ENCODE data around the gene ULK4.

The ULK4 gene

GRCh38 chr3:41441568-41441967 is 520.3 kb downstream of the ULK4 start:
- DNase-seq (ENCODE audit: low spot score): no peak

- DNase-seq (ENCODE audit: low spot score): no peak
Measured at GRCh38 chr3:41441139-41441538, 520.8 kb downstream of the ULK4 start.

- no peak for DNase-seq (ENCODE audit: low spot score)
Measured at GRCh38 chr3:41436983-41437382, 524.9 kb downstream of the ULK4 start.

DNA sequence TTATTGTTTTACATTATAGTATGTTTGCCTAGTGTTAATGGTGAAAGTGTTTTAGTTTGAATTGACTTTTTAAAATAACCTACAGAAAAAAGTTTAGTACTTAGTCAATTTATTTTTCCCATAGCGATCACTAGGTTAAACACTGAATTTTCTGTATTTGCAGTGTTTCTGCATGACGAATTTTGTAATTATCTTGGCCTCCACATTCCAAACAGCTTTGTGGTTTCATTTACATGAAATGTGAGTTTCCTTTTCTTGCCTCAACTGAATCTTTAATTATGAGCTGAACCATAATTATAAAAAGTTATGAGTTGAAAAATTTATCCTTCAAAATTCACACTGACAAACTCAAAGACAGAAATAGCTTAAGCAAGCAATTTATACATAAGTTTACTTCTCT is 527.1 kb downstream of the ULK4 start:
- no peak for DNase-seq (ENCODE audit: low spot score)

- DNase-seq (ENCODE audit: low spot score): no peak
Measured at GRCh38 chr3:41431386-41431785, 530.5 kb downstream of the ULK4 start.

GRCh38 chr3:41430886-41431285 is 531.0 kb downstream of the ULK4 start:
- DNase-seq (ENCODE audit: low spot score): no peak

DNA sequence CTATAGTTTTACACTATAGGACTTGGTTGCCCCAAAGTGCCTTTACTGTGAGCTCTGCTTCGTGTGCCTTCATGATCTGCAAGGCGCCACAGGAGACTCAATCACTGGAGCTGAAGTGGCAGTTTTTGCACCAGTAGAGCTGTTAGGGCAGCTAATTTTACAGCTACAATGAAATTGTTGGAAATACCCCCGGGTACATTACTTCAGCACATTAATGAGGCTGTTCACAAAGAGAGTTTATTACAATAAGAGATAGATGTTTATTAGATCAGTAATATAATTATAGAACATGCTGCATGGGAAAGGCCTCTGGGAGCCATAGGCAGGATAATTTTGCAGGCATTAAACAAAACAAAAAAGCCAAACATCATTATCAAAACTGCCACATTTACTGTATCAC is 531.5 kb downstream of the ULK4 start:
- DNase-seq (ENCODE audit: low spot score): no peak

DNA sequence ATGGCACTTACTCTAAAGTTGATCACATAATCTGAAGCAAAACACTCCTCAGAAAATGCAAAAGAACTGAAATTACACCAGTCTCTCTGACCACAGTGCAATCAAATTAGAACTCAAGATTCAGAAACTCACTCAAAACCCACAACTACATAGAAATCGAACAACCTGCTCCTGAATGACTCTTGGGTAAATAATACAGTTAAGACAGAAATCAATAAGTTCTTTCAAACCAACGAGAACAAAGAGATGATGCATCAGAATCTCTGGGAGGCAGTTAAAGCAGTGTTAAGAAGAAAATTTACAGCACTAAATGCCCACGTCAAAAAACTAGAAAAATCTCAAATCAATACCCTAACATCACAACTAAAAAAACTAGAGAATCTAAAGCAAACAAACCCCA is 535.4 kb downstream of the ULK4 start:
- no peak for DNase-seq (ENCODE audit: low spot score)

GRCh38 chr3:41424543-41425300 is 537.2 kb downstream of the ULK4 start:
- no peak for DNase-seq (ENCODE audit: low spot score)

- DNase-seq (ENCODE audit: low spot score): no peak
Measured at GRCh38 chr3:41419809-41420208, 542.1 kb downstream of the ULK4 start.

DNA sequence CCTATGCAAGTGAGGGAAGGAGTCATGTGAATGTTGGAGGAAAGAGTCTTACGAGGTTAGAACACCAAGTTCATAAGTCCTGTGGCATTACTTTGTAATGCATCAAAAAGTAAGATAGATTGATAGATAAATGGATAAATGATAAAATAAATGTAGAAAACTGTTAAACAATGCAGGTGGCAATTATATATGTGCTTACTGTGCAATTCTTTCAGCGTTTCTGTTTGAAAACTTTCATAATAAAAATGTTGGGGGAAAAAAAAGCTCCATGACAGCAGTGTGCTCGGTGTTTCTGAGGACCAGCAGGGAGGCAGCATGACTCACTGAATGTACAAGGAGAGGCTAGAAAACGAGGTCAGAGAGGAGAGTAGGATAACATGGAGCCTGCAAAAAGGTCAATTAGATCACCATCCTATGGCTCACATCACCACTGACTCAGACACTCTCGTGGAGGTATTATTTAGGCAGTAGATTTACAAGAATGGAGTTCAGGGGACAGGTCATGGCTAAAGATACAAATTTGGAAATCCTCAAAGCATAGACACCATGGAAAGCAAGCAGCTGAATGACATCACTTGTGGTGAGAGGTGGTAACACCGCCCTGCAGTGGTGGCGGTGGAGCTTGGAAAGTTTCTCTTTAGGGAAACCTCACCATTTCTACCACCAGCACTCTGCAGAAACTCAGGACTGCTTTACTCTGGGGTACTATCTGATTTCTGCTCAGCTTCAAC is 542.8 kb downstream of the ULK4 start:
- DNase-seq (ENCODE audit: low spot score): no peak

DNA sequence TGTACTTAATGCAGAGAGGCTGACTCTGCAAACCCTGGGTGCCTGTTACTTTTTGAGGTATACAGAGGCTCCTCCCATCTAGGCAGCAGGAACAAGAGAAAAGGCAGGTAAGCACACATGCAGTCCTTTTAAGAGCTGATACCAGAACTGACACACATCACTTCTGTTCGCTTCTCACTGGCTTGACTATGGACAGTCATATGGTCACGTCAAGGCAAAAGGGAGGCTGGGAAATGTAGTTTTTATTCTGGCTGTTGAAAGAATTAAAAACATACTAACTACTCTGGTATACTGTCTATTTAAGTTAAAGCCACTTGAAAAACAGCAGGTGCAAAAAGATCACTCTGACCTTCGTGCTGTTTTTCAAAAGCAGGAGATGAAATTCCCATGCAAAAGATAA is 544.3 kb downstream of the ULK4 start:
- no peak for DNase-seq (ENCODE audit: low spot score)

DNA sequence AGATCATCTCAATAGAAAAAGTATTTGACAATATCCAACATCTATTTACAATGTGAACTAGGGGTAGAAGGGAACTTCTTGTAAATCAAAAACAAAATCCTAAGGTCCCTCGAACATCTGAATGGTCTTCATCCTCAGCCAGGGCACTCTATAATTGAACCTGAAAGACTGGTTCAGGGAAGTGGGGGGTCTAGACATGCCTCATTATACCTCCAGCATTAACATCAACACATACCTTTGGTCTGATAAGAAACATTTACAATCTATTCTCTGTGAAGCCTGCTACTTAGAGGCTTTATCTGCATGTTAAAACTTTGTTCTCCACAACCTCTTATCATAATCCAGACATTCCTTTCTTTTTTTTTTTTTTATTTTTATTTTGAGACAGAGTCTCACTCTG is 550.8 kb downstream of the ULK4 start:
- no peak for DNase-seq (ENCODE audit: low spot score)

GRCh38 chr3:41405466-41405865 is 556.4 kb downstream of the ULK4 start:
- no peak for DNase-seq (ENCODE audit: low spot score)

DNA sequence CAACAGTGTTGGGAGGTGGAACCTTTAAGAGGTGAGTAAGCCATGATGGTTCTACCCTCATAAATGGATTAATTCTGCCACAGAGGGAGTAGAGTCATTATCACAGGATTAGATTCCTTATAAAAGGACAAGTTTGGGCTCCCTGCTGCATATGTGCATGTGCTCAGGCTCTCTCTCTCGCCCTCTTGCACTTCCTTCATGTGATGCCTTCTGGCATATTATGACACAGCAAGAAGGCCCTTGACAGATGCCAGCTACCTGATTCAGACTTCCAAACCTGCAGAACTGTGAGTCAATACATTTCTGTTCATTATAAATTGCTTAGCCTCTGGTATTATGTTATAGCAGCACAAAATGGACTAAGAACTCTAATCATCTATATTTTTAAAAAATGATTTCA is 557.3 kb downstream of the ULK4 start:
- no peak for DNase-seq (ENCODE audit: low spot score)

- DNase-seq (ENCODE audit: low spot score): no peak
Measured at GRCh38 chr3:41394896-41395295, 567.0 kb downstream of the ULK4 start.

GRCh38 chr3:41370765-41371535 is 591.0 kb downstream of the ULK4 start:
- peak; percentile 77 for DNase-seq (ENCODE audit: low spot score)

GRCh38 chr3:41370307-41370706 is 591.6 kb downstream of the ULK4 start:
- DNase-seq (ENCODE audit: low spot score): no peak

DNA sequence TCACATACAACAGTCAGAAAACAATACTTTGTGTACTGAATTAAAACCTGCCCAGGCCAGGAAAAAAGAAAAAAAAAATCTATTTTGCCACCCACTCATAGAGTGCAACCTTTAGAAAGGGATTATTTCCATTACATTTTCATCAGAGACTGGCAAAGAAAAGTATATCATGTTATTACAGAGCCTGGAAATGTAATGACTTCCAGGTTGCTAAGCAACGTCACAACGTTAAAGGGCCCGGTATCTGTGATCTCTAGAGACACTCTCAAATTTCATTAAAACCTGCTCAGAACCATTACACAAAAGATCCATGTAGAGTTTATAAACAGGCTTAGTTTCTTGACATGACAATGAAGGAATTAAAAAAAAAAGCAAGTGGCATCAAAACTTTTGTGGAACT is 592.1 kb downstream of the ULK4 start:
- DNase-seq (ENCODE audit: low spot score): peak; percentile 77

DNA sequence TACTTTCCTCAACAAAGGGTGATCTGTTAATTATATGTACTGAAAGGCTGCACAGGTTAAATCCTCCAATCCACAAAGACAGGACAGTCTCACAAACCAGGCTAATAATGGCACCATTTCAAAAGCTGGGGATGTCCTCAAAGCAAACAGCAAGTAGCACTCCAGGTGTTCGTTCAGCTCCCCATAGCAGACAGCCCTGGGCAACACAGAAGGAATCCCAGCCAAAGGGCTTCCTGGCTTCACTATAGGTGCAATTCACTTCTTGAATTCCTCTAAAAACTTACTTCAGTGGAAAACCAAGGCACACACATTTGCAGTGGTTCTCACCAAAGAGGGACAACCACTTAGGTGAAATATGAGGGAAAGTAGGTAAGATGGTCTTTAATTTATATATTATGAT is 595.9 kb downstream of the ULK4 start:
- DNase-seq (ENCODE audit: low spot score): no peak

- DNase-seq (ENCODE audit: low spot score): no peak
Measured at GRCh38 chr3:41364736-41365135, 597.2 kb downstream of the ULK4 start.

- no peak for DNase-seq (ENCODE audit: low spot score)
Measured at GRCh38 chr3:41363830-41364523, 597.9 kb downstream of the ULK4 start.

All from SK-N-DZ (cell line).